ENCODE data around the gene NFATC2IP.
"Not testable (repeated sequence)": the region's sequence is repeated elsewhere in the genome, so short reads cannot be mapped to it uniquely, and the experiment has no call there.

NFATC2IP gene

DNA sequence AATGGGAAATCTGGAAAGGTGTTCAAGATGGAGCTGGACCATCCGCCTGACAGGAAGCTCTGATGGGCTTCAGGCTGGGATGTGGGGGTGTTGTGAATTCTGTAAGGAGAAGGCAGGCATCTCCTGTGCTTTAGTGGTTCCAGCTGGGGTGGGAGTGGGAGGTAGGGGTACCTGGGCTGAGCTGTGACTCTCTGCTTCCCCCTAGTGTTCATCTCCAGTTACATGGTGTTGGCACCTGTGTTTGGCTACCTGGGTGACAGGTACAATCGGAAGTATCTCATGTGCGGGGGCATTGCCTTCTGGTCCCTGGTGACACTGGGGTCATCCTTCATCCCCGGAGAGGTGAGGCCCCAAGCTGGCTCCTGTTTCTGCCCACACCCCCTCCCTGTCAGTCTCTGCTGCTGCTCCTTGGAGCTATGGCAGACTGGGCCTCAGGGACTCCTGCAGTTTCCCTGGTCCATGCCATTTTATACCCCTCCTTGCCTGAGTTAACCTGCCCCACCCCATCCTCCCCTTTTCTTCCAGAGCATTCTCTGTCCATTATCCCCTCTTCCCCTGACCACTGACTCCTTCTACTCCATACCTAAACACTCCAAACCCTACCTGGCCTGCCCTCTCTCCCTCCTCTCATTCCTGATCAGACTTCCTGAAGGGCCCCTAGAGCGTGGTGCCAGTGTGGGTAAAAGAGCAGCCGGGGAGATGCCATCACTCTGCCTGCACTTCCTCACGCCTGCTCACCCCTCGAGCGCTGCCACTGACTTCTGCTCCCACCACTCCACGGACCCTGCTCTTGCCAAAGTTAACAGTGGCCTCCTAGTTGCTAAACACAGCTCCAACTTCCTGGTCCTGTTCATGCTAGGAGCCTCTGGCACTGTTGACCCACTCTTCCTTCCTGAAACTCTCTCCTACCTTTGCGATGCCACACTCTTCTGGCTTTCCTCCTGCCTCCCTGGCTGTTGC is 27.2 kb downstream of the NFATC2IP start:
- H3K4me3 ChIP-seq (ENCODE audit: low read depth, low read length) = no peak overlapping the region
- in situ Hi-C loops (cut with HindIII; ENCODE audit: low sequenced_read_pairs) = no loop called here
- no peak for DNase-seq (ENCODE audit: low read depth, low spot score)
- peak; percentile 38 for TF ChIP-seq CTCF (IDR thresholded peaks at IDR 0.05; ENCODE audit: low read depth, low read length)

DNA sequence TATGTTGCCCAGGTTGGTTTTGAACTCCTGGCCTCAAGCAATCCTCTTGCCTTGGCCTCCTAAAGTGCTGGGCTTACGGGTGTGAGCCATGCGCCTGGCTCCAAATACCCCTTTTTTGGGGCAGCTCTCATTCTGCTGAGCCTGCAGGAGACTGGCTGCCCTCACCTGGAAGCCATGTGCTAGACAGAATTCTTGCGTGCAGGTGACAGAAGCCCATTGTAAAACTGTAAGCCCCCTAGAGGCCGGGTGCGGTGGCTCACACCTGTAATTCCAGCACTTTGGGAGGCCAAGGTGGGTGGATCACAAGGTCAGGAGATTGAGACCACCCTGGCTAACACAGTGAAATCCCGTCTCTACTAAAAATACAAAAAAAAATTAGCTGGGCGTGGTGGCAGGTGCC is 29.6 kb downstream of the NFATC2IP start:
- DNase-seq (ENCODE audit: low read depth, low spot score); in situ Hi-C loops (cut with HindIII; ENCODE audit: low sequenced_read_pairs); H3K4me3 ChIP-seq (ENCODE audit: low read depth, low read length): not testable (repeated sequence)

DNA sequence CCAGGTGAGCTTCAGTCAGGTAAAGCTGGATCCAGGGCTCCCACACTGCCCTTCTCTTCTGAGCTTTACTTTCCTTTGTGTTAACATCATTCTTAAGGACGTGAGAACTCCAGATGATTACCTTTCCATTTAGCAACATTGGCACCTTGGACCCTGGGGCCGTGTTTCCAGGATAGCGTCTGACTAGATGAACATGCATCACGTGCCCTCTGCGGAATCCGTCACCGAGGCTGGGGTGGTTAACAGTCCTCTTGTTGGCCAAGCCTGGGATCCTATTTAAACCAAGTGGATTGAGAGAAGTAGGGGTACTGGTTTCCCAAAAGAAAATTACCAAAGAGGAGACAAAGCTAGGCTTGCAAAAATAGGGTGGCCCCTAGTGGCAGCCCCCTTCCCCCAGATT is 30.2 kb downstream of the NFATC2IP start:
- DNase-seq (ENCODE audit: low read depth, low spot score) = no peak
- no peak overlapping the region for H3K4me3 ChIP-seq (ENCODE audit: low read depth, low read length)
- in situ Hi-C loops (cut with HindIII; ENCODE audit: low sequenced_read_pairs) = no loop called here
- no peak for TF ChIP-seq CTCF (IDR thresholded peaks at IDR 0.05; ENCODE audit: low read depth, low read length)

DNA sequence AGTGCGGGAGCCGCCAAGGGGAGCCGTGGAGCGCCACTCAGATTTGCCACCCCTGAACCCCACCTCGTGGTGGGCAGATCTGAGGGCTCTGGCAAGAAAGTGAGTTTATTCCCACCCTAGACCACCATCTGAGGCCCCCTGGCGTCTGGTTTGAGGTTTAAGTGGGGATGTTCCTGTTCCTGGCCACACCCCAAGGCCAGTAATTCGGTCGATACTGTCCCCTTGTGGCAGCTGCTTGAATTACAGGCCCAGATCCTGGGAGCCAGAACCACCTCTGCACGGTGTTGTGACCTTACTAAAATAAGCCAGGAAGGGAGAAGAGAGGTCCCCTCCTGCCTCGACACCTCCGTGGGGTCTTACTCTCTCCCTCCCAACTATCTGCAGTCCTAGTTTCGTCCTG is 30.8 kb downstream of the NFATC2IP start:
- no peak overlapping the region for H3K4me3 ChIP-seq (ENCODE audit: low read depth, low read length)
- no peak for DNase-seq (ENCODE audit: low read depth, low spot score)
- in situ Hi-C loops (cut with HindIII; ENCODE audit: low sequenced_read_pairs) = no loop called here
- TF ChIP-seq CTCF (IDR thresholded peaks at IDR 0.05; ENCODE audit: low read depth, low read length) = peak; percentile 70

GRCh38 chr16:28982418-28982817 is 31.7 kb downstream of the NFATC2IP start:
- H3K4me3 ChIP-seq (ENCODE audit: low read depth, low read length) = no peak overlapping the region
- no peak for DNase-seq (ENCODE audit: low read depth, low spot score)
- in situ Hi-C loops (cut with HindIII; ENCODE audit: low sequenced_read_pairs) = no loop called here
- TF ChIP-seq CTCF (IDR thresholded peaks at IDR 0.05; ENCODE audit: low read depth, low read length) = no peak

GRCh38 chr16:28982949-28983348 is 32.2 kb downstream of the NFATC2IP start:
- in situ Hi-C loops (cut with HindIII; ENCODE audit: low sequenced_read_pairs) = no loop called here

More at GRCh38 chr16:28982949-28983348, 32.2 kb downstream of the NFATC2IP start:
- DNase-seq (ENCODE audit: low read depth, low spot score) = no peak
- no peak overlapping the region for H3K4me3 ChIP-seq (ENCODE audit: low read depth, low read length)
- no peak for TF ChIP-seq CTCF (IDR thresholded peaks at IDR 0.05; ENCODE audit: low read depth, low read length)
